ENCODE results near the gene CIC. TPM values are rescaled to one million over a fixed set of nuclear protein-coding genes. Genes with fewer than 3 reads are reported as not detected.
"Not testable (repeated sequence)": the region's sequence is repeated elsewhere in the genome, so short reads cannot be mapped to it uniquely, and the experiment has no call there.

The CIC gene
- total RNA-seq, 2 experiments from 2014 or later: 84.4 to 92.2 TPM

GRCh38 chr19:42325896-42326771, 57.1 kb downstream of the CIC start:
- Mint-ChIP-seq H3K9me3 (no peaks in the 10 kb centered on the region), H3K27ac (peak overlapping the region; percentile 76), H3K4me3 (peak overlapping the region; percentile 92), H3K4me1 (peaks cover 17% of the 10 kb centered on the region), H3K36me3 (peaks cover 4% of the 10 kb centered on the region), H3K27me3 (peaks cover 26% of the 10 kb centered on the region)
- DNase-seq (peak; percentile 67), ATAC-seq (ENCODE audit: low read depth) (peak; percentile 14)
- POLR2A ChIA-PET: no interaction called here

- Mint-ChIP-seq H3K27me3 (peaks cover 22% of the 10 kb centered on the region), H3K36me3 (peaks cover 4% of the 10 kb centered on the region), H3K4me3 (peak overlapping the region; percentile 92), H3K9me3 (no peaks in the 10 kb centered on the region), H3K4me1 (peaks cover 17% of the 10 kb centered on the region), H3K27ac (no peak overlapping the region)
- DNase-seq (no peak), ATAC-seq (ENCODE audit: low read depth) (no peak)
- POLR2A ChIA-PET: no interaction called here
These were observed 57.9 kb downstream of the CIC start for GRCh38 chr19:42326969-42327368.

GRCh38 chr19:42327381-42327780, 58.3 kb downstream of the CIC start:
- Mint-ChIP-seq H3K9me3 (no peaks in the 10 kb centered on the region), H3K36me3 (peaks cover 4% of the 10 kb centered on the region), H3K27me3 (peaks cover 19% of the 10 kb centered on the region), H3K4me1 (peaks cover 17% of the 10 kb centered on the region), H3K4me3 (no peak overlapping the region), H3K27ac (no peak overlapping the region)
- DNase-seq (no peak), ATAC-seq (ENCODE audit: low read depth) (no peak)
- POLR2A ChIA-PET: no interaction called here

GRCh38 chr19:42328106-42328505, 59.1 kb downstream of the CIC start:
- Mint-ChIP-seq H3K4me1 (peaks cover 17% of the 10 kb centered on the region), H3K36me3 (peaks cover 4% of the 10 kb centered on the region), H3K27ac (no peak overlapping the region), H3K27me3 (peaks cover 12% of the 10 kb centered on the region), H3K9me3 (no peaks in the 10 kb centered on the region), H3K4me3 (no peak overlapping the region)
- ATAC-seq (ENCODE audit: low read depth) (no peak), DNase-seq (no peak)
- POLR2A ChIA-PET: no interaction called here

- DNase-seq (no peak), ATAC-seq (ENCODE audit: low read depth) (no peak)
- Mint-ChIP-seq H3K4me1 (peaks cover 17% of the 10 kb centered on the region), H3K27ac (no peak overlapping the region), H3K27me3 (peaks cover 7% of the 10 kb centered on the region), H3K4me3 (no peak overlapping the region), H3K9me3 (no peaks in the 10 kb centered on the region), H3K36me3 (peaks cover 4% of the 10 kb centered on the region)
- POLR2A ChIA-PET: no interaction called here
These were observed 59.8 kb downstream of the CIC start for GRCh38 chr19:42328854-42329253.

- no peaks in the 10 kb centered on the region for H3K9me3 Mint-ChIP-seq
- ATAC-seq (ENCODE audit: low read depth) (no peak), DNase-seq (no peak)
- POLR2A ChIA-PET: no interaction called here
- peaks cover under 1% of the 10 kb centered on the region for H3K27me3 Mint-ChIP-seq
- H3K27ac Mint-ChIP-seq: no peak overlapping the region
- H3K4me1 Mint-ChIP-seq: peaks cover 12% of the 10 kb centered on the region
- no peaks in the 10 kb centered on the region for H3K36me3 Mint-ChIP-seq
- H3K4me3 Mint-ChIP-seq: no peak overlapping the region
These were observed 61.2 kb downstream of the CIC start for GRCh38 chr19:42330241-42330711.

- peaks cover 10% of the 10 kb centered on the region for H3K4me1 Mint-ChIP-seq
- H3K36me3 Mint-ChIP-seq; DNase-seq; ATAC-seq (ENCODE audit: low read depth); H3K4me3 Mint-ChIP-seq; H3K27ac Mint-ChIP-seq; POLR2A ChIA-PET; H3K27me3 Mint-ChIP-seq; H3K9me3 Mint-ChIP-seq: not testable (repeated sequence)
These were observed 62.3 kb downstream of the CIC start for GRCh38 chr19:42331333-42331732.

GRCh38 chr19:42332059-42332458, 63.0 kb downstream of the CIC start:
- Mint-ChIP-seq H3K36me3 (no peaks in the 10 kb centered on the region), H3K27me3 (no peaks in the 10 kb centered on the region), H3K4me3 (no peak overlapping the region), H3K4me1 (peaks cover 5% of the 10 kb centered on the region), H3K9me3 (no peaks in the 10 kb centered on the region), H3K27ac (no peak overlapping the region)
- ATAC-seq (ENCODE audit: low read depth): no peak
- no peak for DNase-seq
- POLR2A ChIA-PET: no interaction called here

- no peak for ATAC-seq (ENCODE audit: low read depth)
- POLR2A ChIA-PET: no interaction called here
These were observed 64.0 kb downstream of the CIC start for GRCh38 chr19:42333018-42333417.

GRCh38 chr19:42333975-42334696, 65.1 kb downstream of the CIC start:
- POLR2A ChIA-PET: no interaction called here
- H3K27me3 Mint-ChIP-seq: no peaks in the 10 kb centered on the region
- DNase-seq: no peak
- no peak overlapping the region for H3K27ac Mint-ChIP-seq
- H3K9me3 Mint-ChIP-seq: no peaks in the 10 kb centered on the region
- H3K36me3 Mint-ChIP-seq: peaks cover 2% of the 10 kb centered on the region
- no peak overlapping the region for H3K4me3 Mint-ChIP-seq
- H3K4me1 Mint-ChIP-seq: no peaks in the 10 kb centered on the region
- ATAC-seq (ENCODE audit: low read depth): no peak

More at GRCh38 chr19:42333018-42333417, 64.0 kb downstream of the CIC start:
- H3K9me3 Mint-ChIP-seq: no peaks in the 10 kb centered on the region
- H3K4me1 Mint-ChIP-seq: no peaks in the 10 kb centered on the region
- no peak overlapping the region for H3K27ac Mint-ChIP-seq
- H3K4me3 Mint-ChIP-seq: no peak overlapping the region
- no peak for DNase-seq
- no peaks in the 10 kb centered on the region for H3K27me3 Mint-ChIP-seq
- H3K36me3 Mint-ChIP-seq: no peaks in the 10 kb centered on the region

- POLR2A ChIA-PET: no interaction called here
- DNase-seq (no peak), ATAC-seq (ENCODE audit: low read depth) (no peak)
- no peaks in the 10 kb centered on the region for H3K27me3 Mint-ChIP-seq
- H3K36me3 Mint-ChIP-seq: peaks cover 2% of the 10 kb centered on the region
- H3K9me3 Mint-ChIP-seq: no peaks in the 10 kb centered on the region
- H3K4me3 Mint-ChIP-seq: no peak overlapping the region
- no peaks in the 10 kb centered on the region for H3K4me1 Mint-ChIP-seq
- no peak overlapping the region for H3K27ac Mint-ChIP-seq
These were observed 65.8 kb downstream of the CIC start for GRCh38 chr19:42334697-42335373.

- no peaks in the 10 kb centered on the region for H3K9me3 Mint-ChIP-seq
- peaks cover 2% of the 10 kb centered on the region for H3K36me3 Mint-ChIP-seq
- H3K27ac Mint-ChIP-seq: no peak overlapping the region
- no peaks in the 10 kb centered on the region for H3K27me3 Mint-ChIP-seq
- H3K4me3 Mint-ChIP-seq: no peak overlapping the region
- POLR2A ChIA-PET: no interaction called here
- H3K4me1 Mint-ChIP-seq: no peaks in the 10 kb centered on the region
- ATAC-seq (ENCODE audit: low read depth): no peak
- DNase-seq: no peak
These were observed 66.4 kb downstream of the CIC start for GRCh38 chr19:42335374-42335936.

- Mint-ChIP-seq H3K36me3 (peaks cover 2% of the 10 kb centered on the region), H3K4me3 (no peak overlapping the region), H3K27me3 (no peaks in the 10 kb centered on the region), H3K9me3 (no peaks in the 10 kb centered on the region), H3K4me1 (no peaks in the 10 kb centered on the region), H3K27ac (no peak overlapping the region)
- POLR2A ChIA-PET: no interaction called here
- no peak for ATAC-seq (ENCODE audit: low read depth)
- DNase-seq: no peak
These were observed 66.9 kb downstream of the CIC start for GRCh38 chr19:42335971-42336370.

Data from activated naive CD8-positive, alpha-beta T cell treated with anti-CD3 and anti-CD28 coated beads, Interleukin-2, amount 10 ng/mL, durations not matched to agents 7 days and 5 days (primary cell).